ENCODE data around the gene USP36.
"Not testable (repeated sequence)": the region's sequence is repeated elsewhere in the genome, so short reads cannot be mapped to it uniquely, and the experiment has no call there.

The USP36 gene

GRCh38 chr17:78872486-78872885, 31.9 kb upstream of the USP36 start:
- DNase-seq (ENCODE audit: low spot score) = no peak

DNA sequence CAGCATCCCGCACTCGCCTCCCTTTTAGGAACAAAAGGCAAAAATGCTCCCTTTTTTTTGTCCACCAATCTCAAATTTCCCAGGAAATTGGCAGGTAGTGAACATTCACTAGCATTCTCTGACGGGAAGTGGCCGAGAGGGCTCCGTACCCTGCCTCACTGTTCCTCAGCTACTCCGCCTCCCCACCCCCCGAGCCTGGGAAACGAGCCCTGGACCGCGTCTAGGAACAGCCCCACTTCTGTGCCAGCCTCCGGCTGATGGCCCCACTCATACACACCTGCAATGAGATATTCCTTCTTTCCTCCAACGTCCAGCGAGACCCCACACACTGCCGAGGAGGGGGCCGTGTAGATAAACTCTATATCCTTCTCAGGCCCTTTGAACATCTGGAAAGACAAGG, 30.0 kb upstream of the USP36 start:
- no peak for DNase-seq (ENCODE audit: low spot score)

DNA sequence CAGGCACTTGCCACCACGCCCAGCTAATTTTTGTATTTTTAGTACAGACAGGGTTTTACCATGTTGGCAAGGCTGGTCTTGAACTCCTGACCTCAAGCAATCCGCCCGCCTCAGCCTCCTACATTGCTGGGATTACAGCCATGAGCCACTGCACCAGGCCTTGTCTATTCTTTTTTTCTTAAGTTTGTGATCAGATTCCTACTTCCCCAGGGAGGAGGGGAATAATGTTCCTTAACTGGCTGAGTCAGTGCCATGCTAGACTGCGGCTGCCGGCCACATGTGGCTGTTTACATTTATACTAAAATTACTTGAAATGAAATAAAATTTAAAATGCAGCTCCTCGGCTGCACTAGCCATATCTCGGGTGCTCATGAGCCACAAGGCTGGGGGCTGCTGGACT, 27.8 kb upstream of the USP36 start:
- DNase-seq (ENCODE audit: low spot score) = peak; percentile 69

DNA sequence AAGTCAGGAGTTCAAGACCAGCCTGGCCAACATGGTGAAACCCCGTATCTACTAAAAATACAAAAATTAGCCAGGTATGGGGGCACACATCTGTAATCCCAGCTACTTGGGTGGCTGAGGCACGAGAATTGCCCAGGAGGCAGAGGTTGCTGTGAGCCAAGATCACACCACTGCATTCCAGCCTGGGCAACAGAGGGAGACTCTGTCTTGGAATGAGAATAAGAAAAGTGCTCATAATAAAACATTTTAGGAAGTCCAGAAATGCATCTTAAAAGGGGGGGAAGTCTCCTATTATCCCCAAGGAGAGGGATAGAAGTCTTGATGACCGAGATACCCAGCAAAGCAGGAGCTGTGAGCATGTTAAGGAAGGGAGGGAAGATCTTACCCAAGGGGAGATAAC, 26.4 kb upstream of the USP36 start:
- not testable (repeated sequence) for DNase-seq (ENCODE audit: low spot score)

- peak; percentile 62 for DNase-seq (ENCODE audit: low spot score)
Measured at GRCh38 chr17:78865682-78866390, 25.2 kb upstream of the USP36 start.

GRCh38 chr17:78864117-78864516, 23.5 kb upstream of the USP36 start:
- no peak for DNase-seq (ENCODE audit: low spot score)

DNA sequence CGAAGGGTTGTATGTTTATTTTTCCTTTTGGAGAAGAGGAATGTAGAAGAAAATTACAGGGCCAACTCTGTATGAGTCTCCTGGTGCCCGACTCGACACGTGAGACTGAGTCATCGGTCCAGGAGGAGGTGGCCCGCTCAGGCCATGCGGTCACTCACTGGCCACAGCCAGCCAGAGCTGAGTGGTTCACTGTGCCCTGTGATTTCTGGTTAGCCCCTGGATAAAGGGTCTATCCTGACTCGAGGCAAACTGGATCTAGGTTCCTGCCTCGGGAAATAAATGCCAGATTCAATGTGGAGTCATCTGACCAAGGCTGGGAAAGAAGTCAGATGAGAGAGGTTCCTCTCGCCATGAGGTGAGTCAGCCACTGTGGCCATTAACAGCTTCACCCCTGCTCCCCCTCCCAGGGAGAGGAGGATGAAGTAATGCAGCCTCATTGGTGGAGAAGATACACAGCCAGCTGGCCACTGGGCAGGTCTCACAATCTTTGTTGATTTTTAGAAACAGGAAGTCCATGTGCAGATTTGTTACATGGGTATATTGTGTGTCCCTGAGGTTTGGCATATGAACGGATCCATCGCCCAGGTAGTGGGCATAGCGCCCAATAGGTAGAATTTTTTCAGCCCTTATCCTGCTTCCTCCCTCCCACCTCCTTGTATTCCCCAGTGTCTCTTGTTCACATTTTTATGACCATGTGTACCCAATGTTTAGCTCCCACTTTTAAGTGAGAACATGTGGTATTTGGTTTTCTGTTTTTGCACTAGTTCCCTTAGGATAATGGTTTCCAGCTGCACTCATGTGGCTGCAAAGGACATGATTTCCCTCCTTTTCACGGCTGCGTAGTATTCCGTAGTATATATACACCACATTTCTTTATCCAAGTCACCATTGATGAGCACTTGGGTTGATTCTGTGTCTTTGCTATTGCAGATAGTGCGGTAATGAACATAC, 21.7 kb upstream of the USP36 start:
- peak; percentile 91 for DNase-seq (ENCODE audit: low spot score)

GRCh38 chr17:78861229-78861628, 20.6 kb upstream of the USP36 start:
- no peak for DNase-seq (ENCODE audit: low spot score)

GRCh38 chr17:78859051-78859450, 18.4 kb upstream of the USP36 start:
- no peak for DNase-seq (ENCODE audit: low spot score)

- no peak for DNase-seq (ENCODE audit: low spot score)
Measured at GRCh38 chr17:78857266-78857665, 16.7 kb upstream of the USP36 start.

GRCh38 chr17:78855561-78856165, 15.0 kb upstream of the USP36 start:
- DNase-seq (ENCODE audit: low spot score) = no peak

DNA sequence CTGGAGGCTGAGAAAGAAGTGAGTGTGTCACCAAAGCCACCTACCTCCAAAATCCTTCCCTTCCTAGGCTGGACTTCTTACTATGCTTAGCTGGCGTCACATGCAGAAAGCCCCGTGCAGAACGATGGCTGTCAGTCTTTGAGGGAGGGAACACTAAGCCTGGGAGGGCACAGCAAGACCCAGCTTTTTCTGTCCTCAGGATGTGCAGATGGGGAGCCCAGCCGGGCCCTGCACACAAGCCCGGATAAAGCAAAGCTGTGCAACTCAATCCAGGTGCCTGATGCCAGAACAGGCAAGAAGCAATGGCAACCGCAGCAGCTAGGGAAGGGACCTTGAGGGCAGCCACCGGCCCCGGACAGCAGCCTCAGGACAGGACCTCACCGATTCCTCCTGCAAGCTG, 13.9 kb upstream of the USP36 start:
- DNase-seq (ENCODE audit: low spot score) = no peak

- no peak for DNase-seq (ENCODE audit: low spot score)
Measured at GRCh38 chr17:78853926-78854394, 13.3 kb upstream of the USP36 start.

GRCh38 chr17:78852709-78853121, 12.1 kb upstream of the USP36 start:
- DNase-seq (ENCODE audit: low spot score) = no peak

- DNase-seq (ENCODE audit: low spot score) = no peak
Measured at GRCh38 chr17:78849026-78849425, 8.4 kb upstream of the USP36 start.

GRCh38 chr17:78847052-78847451, 6.4 kb upstream of the USP36 start:
- DNase-seq (ENCODE audit: low spot score) = no peak

DNA sequence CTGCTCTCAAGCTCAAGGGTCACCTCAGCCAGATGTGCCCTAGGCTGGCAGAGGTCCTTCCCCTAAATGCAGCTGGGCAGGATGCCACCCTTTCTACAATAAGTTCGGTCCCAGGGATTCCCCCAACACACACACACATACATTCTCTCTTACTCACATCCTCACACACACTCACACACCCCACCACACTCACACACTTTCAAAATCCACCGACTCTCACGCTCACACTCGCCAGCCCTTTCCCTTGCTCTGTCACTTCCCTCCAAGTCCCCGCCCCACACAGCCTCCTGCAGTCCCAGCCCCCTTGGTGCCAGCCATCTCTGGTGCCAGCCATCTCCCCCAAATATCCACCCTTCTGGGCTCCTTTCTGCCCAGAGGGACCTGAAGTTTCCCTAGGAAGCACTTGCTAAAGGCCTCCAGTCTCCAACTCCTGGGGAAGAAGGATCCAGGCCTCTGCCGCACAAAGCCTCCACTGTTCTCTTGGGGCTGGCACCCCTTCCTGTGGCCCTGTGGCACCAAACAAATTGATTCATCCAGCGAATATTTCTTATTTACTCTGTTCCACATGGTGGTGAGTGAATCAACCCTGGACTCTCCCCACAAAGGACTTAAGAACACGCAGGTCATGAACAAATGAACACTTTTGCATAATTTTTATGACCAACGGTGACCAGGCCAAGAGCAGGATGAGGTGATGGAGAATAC, 3.8 kb upstream of the USP36 start:
- no peak for DNase-seq (ENCODE audit: low spot score)

GRCh38 chr17:78842881-78843565, 2.4 kb upstream of the USP36 start:
- DNase-seq (ENCODE audit: low spot score) = peak; percentile 31

GRCh38 chr17:78840530-78840779, 159 bp downstream of the USP36 start:
- no peak for DNase-seq (ENCODE audit: low spot score)

DNA sequence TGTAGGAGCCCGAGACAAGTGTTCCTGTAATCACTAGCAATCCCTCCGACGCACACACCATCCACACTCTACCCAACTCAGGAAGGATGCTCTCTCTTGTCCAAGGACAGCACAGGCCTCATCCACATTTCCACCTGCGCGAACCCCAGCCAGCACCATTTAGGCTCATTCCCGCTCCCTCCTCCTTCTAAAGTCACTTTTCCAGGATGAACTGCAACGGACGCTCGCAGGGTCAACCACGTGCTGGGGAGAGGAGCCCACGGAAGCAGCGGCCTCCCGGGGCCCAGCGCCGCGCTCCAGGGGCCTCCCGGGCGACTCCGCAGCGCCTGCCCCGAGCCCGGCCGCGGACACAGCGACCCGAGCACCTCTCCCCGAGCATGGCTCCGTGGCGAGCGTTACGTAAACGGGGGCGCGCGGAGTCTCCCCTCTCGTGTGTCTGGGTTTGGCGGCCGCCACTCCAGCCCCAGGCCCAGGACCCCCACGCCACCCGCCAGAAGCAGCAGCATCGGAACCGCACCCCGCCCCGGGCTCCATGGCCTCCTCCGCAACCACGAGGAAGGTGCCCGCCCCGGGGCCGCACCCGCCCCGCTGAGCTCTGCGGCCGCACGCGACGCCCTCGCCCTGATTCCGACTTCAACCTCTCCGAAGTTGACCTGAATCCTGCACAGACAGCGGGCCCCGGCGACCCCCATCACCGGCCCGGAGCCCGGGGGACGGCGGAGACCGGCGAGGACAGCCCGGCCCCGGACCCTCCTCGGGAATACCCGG, 668 bp downstream of the USP36 start:
- DNase-seq (ENCODE audit: low spot score) = peak; percentile 76

- DNase-seq (ENCODE audit: low spot score) = no peak
Measured at GRCh38 chr17:78839235-78839761, 1.3 kb downstream of the USP36 start.

Measured in AG20443 (cell line).